IgD-negative memory B cell (primary cell): ENCODE data around the gene JSRP1. TPM values are rescaled to one million over a fixed set of nuclear protein-coding genes. Genes with fewer than 3 reads are reported as not detected.

Source experiments
- H3K27ac Mint-ChIP-seq, 3 donors: one replicate each; pipeline ENCODE4 v1.8.0; 2020 to 2022; ENCODE audit warnings: mild to moderate bottlenecking in 3 of 3, mixed read lengths in 3 of 3, moderate library complexity in 1 of 3
- H3K27me3 Mint-ChIP-seq: one replicate; pipeline ENCODE4 v1.8.0; 2021; ENCODE audit warnings: mixed read lengths
- H3K36me3 Mint-ChIP-seq: one replicate; pipeline ENCODE4 v1.8.0; 2020; ENCODE audit warnings: mild to moderate bottlenecking, mixed read lengths
- H3K4me1 Mint-ChIP-seq, 3 donors: one replicate each; pipeline ENCODE4 v1.8.0; 2020 to 2022; ENCODE audit warnings: mixed read lengths in 3 of 3, mild to moderate bottlenecking in 1 of 3
- H3K4me3 Mint-ChIP-seq, 4 donors: one replicate each; pipeline ENCODE4 v1.8.0; 2020 to 2022; ENCODE audit warnings: mild to moderate bottlenecking in 4 of 4, mixed read lengths in 4 of 4, moderate library complexity in 3 of 4
- H3K9me3 Mint-ChIP-seq, 3 donors: one replicate each; pipeline ENCODE4 v1.8.0; 2020 to 2021; ENCODE audit warnings: mixed read lengths in 3 of 3, mild to moderate bottlenecking in 1 of 3
- polyA plus RNA-seq: library from polyadenylated mRNA; unstranded; fragments of 300-500 nt; fragmentation: Illumina TruSeq; gene quantifications from one replicate; pipeline ENCODE4 v1.2.3, GENCODE V29; 2021

Gene JSRP1
- polyA plus RNA-seq, 1 donor from 2014 or later: 4.3 TPM

DNA sequence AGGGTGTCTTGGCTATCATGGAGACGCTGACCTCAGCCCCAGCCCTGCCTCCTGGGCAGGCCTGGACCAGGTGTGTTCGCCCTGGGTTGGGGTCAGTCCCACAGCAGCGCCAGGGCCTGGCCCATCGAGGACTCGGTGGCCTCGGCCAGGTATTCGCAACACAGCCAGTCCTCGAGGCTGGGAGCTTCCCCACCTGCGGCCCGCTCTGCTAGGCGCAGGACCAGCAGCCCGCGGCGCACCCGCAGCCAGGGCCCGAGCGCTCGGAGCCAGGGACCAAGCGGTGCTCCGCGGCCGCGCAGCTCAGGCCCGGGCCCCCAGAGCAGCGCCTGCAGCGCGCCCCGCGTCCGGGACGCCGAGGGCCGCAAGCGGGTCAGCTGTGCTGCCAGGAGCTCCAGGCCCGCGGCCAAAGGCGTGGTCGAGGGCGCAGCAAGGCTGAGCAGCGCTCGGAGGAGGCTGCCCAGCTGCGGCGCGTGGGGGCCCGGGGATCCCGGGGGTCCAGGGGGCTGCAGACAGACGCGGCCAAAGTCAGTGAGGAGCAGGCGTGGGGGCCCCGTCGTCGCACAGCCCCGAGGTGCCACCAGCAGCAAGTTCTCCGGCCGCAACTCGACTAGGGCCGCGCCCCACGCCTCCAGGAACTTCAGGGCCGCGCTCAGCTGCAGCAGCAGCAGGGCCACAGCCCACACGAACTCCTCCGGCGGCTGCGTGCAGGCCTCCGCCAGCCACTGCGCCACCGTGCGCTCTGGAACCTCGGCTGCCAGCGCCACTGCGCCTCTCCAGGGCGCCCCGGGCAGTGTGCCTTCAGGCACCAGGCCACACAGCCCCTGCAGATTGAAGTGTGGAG is 19.6 kb upstream of the JSRP1 start:
- Mint-ChIP-seq H3K27ac (peak overlapping the region in 2 of 3 donors; percentile 93 to 100), H3K4me1 (peaks cover 24 to 37% (median 27%) of the 10 kb centered on the region in 3 donors)

DNA sequence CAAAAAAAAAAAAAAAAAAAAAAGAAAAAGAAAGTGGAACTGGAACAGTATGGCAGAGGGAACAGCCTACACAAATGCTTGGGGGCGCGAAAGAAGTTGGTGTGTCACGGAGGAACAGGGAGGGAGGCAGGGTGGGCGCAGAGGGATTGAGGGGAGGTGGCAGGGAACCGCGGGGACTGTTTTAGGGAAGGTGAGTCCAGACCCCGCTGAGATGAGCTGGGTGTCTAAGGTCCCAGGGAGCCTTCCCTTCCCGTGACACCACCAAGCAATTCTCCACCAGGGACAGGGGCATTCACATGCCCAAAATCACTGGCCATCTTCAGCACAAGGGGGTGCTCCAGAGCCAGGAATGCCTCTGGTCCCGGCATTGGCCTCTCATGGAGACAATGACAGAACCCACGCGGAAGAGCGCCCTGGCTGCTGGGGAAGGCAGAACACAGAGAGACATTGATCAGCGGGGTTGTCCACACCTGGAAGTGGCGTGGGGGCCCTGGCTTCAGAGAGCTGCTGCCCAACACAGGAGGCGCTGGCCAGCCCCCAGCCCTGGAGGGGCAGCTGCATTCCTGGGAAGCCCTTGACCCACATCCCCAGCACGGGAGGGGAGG is 18.8 kb upstream of the JSRP1 start:
- H3K4me1 Mint-ChIP-seq: peaks cover 24 to 38% (median 27%) of the 10 kb centered on the region in 3 donors
- H3K27ac Mint-ChIP-seq: peak overlapping the region; percentile 71 to 100 (median 93)
- H3K36me3 Mint-ChIP-seq: peaks cover 13% of the 10 kb centered on the region
- H3K4me3 Mint-ChIP-seq: peak overlapping the region in 3 of 4 donors; percentile 82 to 98 (median 83)
- no peaks in the 10 kb centered on the region for H3K9me3 Mint-ChIP-seq
- no peaks in the 10 kb centered on the region for H3K27me3 Mint-ChIP-seq

More for the DNA sequence above, 19.6 kb upstream of the JSRP1 start:
- Mint-ChIP-seq H3K36me3 (peaks cover 13% of the 10 kb centered on the region), H3K27me3 (no peaks in the 10 kb centered on the region), H3K9me3 (no peaks in the 10 kb centered on the region), H3K4me3 (peak overlapping the region in 1 of 4 donors; percentile 98)

DNA sequence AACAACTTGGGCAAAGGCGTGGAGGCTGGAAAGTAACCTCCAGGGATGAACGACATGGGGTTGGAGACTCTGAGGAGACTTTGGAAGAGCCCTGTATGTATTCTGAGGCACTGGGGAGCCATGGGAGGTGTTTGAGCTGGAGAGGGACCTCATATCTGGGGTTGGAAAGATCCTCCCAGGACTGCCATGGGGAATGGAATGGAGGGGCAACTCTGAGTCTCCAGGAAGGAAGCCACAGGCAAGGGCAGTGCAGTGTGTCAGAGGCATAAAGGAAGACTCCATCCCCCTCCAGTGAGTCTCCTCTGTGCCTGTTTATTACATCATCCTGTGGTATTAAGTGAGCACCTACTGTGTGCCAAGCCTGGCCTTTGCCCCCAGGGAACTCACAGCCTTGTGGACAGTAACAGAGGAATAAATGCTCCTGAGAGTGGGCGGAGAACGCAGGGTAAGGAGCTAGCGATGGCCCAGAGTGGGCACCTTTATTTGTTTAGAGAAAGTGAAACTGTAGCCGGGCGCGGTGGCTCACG is 18.0 kb upstream of the JSRP1 start:
- Mint-ChIP-seq H3K36me3 (peaks cover 14% of the 10 kb centered on the region), H3K4me3 (peak overlapping the region; percentile 72 to 98 (median 86)), H3K27me3 (no peaks in the 10 kb centered on the region), H3K4me1 (peaks cover 24 to 39% (median 27%) of the 10 kb centered on the region in 3 donors), H3K27ac (peak overlapping the region; percentile 95 to 100 (median 98)), H3K9me3 (no peaks in the 10 kb centered on the region)

DNA sequence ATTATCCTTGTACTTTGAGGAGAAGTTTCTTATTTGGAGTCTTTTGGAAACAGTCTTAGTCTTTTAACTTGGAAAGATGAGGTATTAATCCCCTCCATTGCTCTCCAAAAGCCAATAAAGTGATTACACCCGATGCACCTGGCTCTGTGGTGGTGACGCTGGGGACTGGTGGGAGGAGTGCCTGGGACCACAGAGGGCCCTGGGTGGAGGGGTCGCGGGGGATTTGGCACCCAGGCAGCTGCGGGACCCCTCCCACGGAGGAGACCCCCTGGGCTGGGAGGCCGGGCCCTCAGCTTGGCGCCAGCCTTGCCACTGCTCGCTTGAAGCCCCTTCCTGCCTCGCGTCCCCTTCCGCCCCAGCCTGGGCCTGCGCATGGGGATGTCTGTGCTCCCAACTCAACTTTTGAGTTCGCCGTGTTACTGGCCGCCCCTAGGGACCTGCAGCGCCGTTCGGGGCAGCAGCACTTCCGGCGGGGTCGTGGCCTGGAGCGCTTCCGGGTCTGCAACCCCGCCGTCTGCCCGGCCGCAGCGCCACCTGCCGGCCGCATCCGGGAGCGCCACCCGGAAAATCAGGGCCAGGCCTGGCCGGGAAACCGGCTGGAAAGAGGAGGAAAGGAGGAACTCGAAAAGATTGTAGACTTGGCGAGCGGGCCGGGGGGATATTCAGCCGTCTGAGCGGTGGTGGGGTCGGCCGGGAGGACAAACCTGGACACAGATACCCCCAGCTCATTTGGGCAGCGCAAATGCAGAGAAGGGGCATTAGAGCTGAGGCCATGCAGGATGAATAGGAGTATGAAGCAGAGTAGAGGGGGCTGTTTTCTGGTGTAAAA is 17.4 kb upstream of the JSRP1 start:
- peaks cover 24 to 39% (median 30%) of the 10 kb centered on the region in 3 donors for H3K4me1 Mint-ChIP-seq
- peak overlapping the region; percentile 95 to 100 (median 98) for H3K27ac Mint-ChIP-seq
- H3K27me3 Mint-ChIP-seq: no peaks in the 10 kb centered on the region
- peaks cover 14% of the 10 kb centered on the region for H3K36me3 Mint-ChIP-seq
- H3K9me3 Mint-ChIP-seq: no peaks in the 10 kb centered on the region
- H3K4me3 Mint-ChIP-seq: peak overlapping the region; percentile 72 to 98 (median 90)

DNA sequence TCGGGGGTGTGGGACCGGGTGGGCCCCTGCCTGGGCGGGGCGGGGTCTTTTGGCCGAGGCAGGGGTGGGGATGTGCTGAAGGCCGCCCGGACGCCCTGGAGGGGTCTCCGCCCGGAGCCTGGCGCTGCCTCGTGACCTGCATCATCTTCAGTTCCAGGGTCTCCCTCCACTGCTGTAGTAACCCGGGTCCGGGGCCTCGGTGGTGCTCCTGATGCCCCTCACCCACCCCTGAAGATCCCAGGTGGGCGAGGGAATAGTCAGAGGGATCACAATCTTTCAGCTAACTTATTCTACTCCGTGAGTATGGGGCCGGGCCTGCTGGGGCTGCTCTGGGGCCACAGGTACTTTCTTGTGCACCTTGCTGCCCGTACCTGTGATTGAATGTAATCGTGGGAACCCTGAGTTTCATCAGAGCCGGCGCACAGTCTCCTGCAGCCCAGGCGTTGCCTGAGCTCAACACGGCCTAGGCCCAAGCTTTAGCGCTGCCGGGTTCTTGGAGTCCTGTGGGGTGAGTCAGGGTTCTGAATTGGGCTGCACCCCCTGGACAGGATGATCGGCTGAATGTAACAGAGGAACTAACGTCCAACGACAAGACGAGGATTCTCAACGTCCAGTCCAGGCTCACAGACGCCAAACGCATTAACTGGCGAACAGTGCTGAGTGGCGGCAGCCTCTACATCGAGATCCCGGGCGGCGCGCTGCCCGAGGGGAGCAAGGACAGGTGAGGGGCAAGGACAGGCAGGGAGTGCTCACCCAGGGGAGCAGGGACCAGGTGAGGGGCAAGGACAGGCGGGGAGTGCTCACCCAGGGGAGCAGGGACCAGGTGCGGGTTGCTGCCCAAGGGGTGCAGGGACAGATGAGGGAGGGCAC is 15.3 kb upstream of the JSRP1 start:
- peaks cover 12% of the 10 kb centered on the region for H3K36me3 Mint-ChIP-seq
- peaks cover 25 to 35% (median 35%) of the 10 kb centered on the region in 3 donors for H3K4me1 Mint-ChIP-seq
- H3K27ac Mint-ChIP-seq: peak overlapping the region; percentile 92 to 100 (median 98)
- H3K27me3 Mint-ChIP-seq: no peaks in the 10 kb centered on the region
- no peaks in the 10 kb centered on the region for H3K9me3 Mint-ChIP-seq
- H3K4me3 Mint-ChIP-seq: peak overlapping the region; percentile 91 to 98 (median 96)

DNA sequence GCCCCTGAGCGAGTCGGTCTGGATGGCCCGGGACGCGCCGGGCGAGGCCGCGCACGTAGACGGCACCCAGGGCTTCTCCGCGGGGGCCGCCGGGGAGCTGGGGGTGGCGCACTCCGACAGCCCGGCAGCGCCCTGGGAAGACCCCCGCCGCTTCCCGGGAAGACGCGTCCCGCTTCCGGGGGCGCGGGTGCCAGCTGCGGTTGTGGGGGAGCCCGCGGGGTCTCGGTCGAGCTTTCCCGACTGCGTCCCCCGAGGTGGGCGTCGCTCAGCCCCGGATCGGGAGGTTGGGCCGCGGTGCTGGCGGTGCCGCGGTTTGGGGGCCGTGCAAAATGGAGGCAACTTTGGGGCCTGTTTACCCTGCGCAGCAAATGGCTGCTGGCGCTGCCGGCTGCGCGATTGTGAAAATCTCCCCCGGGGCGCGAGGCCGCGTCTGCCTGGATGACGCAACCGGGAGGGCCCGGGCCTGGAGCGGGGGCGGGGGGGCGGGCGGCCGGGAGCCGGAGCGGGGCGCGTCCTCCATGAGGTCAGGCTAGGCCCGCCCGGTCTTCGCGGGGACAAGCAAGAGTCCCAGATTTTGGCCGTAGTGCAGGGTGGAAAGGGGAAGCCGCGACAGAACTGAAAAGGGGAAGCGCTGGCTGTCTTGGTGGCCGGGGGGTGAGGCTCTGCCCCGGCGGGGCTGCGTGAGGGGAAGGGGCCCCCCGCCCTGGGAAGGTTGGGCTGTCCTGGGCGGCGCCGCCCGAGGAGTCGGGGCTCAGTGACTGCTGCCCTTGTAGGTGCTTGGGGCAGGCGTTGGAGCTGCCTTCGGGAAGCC is 14.4 kb upstream of the JSRP1 start:
- Mint-ChIP-seq H3K4me1 (peaks cover 30 to 39% (median 39%) of the 10 kb centered on the region in 3 donors), H3K27me3 (no peaks in the 10 kb centered on the region), H3K27ac (peak overlapping the region; percentile 93 to 100 (median 98)), H3K36me3 (peaks cover 12% of the 10 kb centered on the region), H3K4me3 (peak overlapping the region; percentile 91 to 99 (median 98)), H3K9me3 (no peaks in the 10 kb centered on the region)

DNA sequence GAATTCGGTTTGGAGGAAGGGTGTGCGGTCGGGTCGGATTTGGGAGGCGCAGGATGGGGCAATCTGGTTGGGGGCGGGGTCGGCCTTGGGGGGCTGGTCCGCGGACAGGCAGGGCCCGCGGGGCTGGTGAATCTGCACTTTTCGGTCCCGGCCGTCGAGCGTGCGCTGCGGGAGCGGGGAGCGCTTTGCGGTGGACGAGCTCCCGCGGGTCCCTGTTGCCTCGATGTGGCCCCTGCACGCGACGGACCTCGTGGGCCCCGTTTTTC is 13.9 kb upstream of the JSRP1 start:
- H3K4me3 Mint-ChIP-seq: peak overlapping the region; percentile 91 to 99 (median 98)
- H3K27me3 Mint-ChIP-seq: no peaks in the 10 kb centered on the region
- peaks cover 12% of the 10 kb centered on the region for H3K36me3 Mint-ChIP-seq
- no peaks in the 10 kb centered on the region for H3K9me3 Mint-ChIP-seq
- H3K27ac Mint-ChIP-seq: peak overlapping the region; percentile 93 to 100 (median 98)
- H3K4me1 Mint-ChIP-seq: peaks cover 29 to 38% (median 37%) of the 10 kb centered on the region in 3 donors

DNA sequence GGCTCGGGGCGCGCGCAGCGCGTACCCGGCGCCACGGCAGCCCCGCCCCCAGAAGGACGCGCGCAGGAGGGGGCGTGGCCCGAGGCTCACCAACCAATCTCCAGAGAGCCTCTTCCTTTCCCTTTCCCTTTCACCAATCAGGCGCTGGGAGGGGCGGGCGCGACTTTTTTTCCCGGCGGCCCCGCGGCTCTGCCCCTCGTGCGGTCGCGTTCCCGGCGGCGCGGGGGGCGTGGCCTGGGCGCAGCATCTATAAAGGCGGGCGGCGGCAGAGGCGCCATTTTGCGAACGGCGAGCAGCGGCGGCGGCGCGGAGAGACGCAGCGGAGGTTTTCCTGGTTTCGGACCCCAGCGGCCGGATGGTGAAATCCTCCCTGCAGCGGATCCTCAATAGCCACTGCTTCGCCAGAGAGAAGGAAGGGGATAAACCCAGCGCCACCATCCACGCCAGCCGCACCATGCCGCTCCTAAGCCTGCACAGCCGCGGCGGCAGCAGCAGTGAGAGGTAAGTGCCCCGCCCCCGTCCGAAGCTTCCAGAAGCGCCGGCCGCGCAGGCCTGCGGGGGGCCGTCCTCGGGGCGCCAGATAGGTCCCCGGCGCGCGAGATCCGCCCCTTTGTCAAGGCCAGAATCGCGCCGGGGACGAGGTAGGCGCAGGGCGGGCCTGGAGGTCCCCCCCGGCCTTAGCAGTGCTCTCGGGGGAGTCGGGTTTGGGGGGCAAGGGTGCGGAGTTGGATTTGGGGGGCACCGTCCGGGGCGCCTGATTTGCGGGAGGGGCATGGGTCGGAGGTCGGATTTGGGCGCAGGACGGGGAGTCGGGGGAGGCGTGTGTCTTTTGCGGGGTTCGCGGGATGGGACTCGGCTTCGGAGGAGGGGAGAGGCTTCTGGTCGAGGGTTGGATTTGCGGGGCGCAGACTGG is 13.3 kb upstream of the JSRP1 start:
- Mint-ChIP-seq H3K9me3 (no peaks in the 10 kb centered on the region), H3K36me3 (peaks cover 12% of the 10 kb centered on the region), H3K4me1 (peaks cover 27 to 37% (median 34%) of the 10 kb centered on the region in 3 donors), H3K27me3 (no peaks in the 10 kb centered on the region), H3K27ac (peak overlapping the region; percentile 93 to 100 (median 98)), H3K4me3 (peak overlapping the region; percentile 91 to 99 (median 98))

DNA sequence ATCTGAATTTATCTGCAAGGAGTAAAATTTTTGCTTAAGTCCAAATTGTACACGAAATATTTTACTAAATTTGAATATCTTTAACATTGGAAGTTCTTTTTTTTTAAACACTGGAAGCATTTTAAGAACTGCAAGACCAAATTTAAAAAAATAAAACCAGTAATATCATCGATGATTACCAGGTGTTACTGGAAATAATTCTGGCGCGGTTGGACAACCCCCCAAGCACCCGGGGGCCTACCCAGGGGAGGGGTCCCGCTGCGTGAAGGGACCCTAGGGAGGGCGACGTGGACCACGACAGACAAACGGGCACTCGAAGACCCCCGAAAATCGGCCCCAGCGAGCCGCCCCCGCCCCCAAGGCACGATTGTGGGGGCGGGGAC is 12.6 kb upstream of the JSRP1 start:
- H3K4me1 Mint-ChIP-seq: peaks cover 22 to 35% (median 32%) of the 10 kb centered on the region in 3 donors
- H3K27me3 Mint-ChIP-seq: no peaks in the 10 kb centered on the region

DNA sequence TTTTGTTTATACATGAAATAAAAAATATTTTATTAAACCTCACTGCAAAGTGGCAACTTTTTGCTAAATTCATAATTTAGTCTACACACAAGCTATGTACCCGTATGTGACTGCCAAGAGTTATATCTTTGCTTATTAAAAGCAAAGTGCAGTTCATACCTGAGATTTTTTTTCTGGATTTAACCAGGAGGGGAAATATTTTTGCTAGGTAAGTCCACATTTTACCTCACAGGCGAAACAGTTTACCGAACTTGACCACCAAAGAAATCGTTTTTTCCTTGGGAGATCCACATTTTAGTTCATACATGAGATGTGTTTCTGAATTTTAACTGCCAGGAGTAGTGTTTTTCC is 12.2 kb upstream of the JSRP1 start:
- peaks cover 10% of the 10 kb centered on the region for H3K36me3 Mint-ChIP-seq
- peak overlapping the region; percentile 91 to 99 (median 98) for H3K4me3 Mint-ChIP-seq
- H3K4me1 Mint-ChIP-seq: peaks cover 19 to 31% (median 29%) of the 10 kb centered on the region in 3 donors
- no peaks in the 10 kb centered on the region for H3K9me3 Mint-ChIP-seq
- H3K27ac Mint-ChIP-seq: peak overlapping the region; percentile 13 to 100 (median 26)
- no peaks in the 10 kb centered on the region for H3K27me3 Mint-ChIP-seq

More for the DNA sequence above, 12.6 kb upstream of the JSRP1 start:
- Mint-ChIP-seq H3K9me3 (no peaks in the 10 kb centered on the region), H3K36me3 (peaks cover 10% of the 10 kb centered on the region), H3K27ac (peak overlapping the region; percentile 93 to 100 (median 98)), H3K4me3 (peak overlapping the region; percentile 91 to 99 (median 98))

DNA sequence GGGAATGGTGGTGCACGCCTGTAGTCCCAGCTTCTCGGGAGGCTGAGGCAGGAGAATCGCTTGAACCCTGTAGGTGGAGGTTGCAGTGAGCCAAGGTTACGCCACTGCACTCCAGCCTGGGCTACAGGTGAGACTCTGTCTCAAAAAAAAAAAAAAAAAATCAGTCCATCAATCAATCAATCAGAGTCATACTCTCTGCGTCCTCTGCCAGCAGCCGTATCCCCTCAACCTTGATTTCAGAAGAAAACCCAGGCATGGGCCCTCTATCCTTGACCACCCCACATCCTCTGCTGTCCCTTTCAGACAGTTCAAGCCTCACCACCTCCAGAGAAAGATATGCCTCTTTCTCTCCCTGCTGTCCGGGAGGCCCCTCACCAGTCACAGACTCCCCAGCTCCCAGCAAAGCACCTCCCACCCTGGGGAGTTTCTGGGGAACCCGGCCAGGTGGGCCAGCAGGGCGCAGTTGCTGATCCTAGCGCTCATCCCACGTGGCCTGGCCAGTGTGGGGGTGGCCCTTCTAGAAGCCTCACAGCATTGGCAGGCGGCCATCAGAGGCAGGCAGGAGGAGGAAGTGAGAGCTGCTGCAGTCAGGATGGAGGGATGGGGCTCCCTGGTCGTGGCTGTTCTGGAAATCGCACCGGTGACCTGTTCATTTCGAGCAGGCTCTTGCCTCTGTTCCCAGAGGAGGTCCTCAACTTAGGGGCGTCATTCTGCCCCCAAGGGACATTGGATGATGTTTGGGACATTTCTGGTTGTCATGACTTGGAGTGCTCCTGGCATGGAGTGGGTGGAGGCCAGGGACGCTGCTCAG is 10.2 kb upstream of the JSRP1 start:
- Mint-ChIP-seq H3K9me3 (no peaks in the 10 kb centered on the region), H3K27me3 (no peaks in the 10 kb centered on the region), H3K4me1 (peaks cover 13 to 20% (median 19%) of the 10 kb centered on the region in 3 donors), H3K36me3 (peaks cover 3% of the 10 kb centered on the region), H3K27ac (peak overlapping the region; percentile 53 to 98 (median 95)), H3K4me3 (peak overlapping the region; percentile 41 to 98 (median 84))
